NCI-H345 treated with DMSO at 0.1 percent for 48 hours (cell line): ENCODE measurements around the gene SLC7A10.
"Not testable (repeated sequence)": the region's sequence is repeated elsewhere in the genome, so short reads cannot be mapped to it uniquely, and the experiment has no call there.

Experiments
- DNase-seq: peaks from one replicate; lab custom pipeline; 2025; ENCODE audit not compliant: unreplicated experiment; lab: John Stamatoyannopoulos, UW

The SLC7A10 gene

DNA sequence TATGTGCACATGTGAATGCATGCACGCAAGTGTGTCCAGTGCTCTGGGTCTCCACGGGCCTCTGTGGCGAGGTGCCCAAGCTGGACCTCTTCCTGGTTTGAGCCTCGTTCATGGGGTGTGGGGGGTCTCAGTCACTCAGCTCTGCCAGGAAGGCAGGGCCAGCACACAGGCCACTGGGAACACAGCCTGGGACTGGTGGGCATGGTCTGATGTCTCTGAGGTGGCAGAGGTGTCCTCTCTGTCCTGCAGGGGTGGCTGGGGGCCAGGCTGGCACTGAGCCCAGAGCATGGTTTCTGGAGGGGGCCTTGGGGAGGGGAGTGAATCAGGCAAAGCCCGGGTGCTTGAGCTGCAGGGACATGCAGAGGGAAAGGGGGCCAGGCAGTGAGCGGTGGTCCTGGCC, 22.1 kb downstream of the SLC7A10 start:
- no peak for DNase-seq

DNA sequence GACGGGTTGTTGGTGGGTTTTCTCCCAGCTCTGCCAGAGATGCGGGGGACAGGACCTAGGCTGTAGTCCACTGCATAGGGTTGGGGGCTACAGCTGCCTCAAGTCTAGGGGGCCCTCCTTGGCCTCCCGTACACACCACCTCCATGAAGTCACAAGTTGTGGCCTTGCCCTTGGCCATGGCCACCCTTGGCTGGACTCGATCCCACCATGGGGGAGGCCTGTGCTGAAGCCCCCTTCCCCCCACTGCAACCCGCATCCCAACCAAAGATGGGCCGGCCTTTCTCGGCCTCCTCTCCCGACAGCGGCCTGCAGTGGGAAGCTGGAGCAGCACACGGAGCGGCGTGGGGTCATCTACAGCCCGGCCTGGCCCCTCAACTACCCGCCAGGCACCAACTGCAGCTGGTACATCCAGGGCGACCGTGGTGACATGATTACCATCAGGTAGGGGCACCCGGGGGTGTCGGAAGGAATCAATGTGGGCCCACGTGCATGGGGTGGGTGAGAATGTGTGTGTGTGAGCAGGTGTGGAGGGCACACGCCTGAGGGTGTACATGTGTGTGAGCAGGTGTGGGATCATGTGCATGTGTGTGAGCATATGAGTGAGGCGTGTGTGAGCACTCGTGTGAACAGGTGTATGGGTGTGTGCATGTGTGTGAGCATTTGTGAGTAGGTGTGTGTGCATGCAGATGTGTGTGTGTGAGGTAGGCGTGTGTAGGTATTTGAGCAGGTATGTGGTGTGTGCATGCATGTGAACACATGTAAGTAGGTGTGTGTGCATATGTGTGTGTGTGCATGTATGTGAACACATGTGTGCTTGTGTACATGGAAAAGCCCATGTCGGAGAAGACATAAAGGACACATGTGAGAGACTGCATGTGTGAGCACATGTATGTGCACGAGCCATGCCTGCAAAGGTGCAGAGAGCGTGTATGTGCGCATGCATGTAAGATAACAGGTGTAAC, 22.8 kb downstream of the SLC7A10 start:
- DNase-seq: no peak

DNA sequence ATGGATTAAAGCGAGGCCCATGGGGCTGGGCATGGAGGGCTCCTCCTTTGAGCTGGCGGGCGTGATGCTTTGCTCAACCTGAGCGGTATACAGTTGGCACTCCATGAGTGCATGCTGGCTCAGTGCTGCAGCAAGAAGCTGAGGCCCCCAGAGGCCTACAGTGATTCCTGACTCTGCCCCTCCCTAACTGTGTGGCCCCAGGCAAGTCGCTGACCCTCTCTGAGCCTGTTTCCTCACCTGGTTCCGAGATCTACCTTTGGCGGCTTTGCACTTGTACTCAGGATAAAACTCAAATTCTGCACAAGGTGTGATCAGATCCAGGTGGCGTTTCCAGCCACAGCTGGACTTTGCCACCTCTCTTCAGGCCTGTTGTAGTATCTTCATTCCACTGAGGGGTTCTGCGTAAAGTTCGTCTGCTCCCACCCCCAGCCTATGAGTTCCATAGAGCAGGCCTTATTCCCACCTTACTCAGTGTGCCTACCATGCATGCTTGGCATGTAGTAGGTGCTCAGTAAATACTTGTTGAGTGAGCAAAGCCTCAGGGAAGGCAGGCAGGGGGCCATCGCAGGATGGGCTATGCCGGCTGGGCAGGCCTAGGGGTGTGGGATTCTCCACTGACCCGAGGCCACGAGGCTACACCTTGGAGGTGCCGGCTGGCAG, 23.6 kb downstream of the SLC7A10 start:
- DNase-seq: no peak

DNA sequence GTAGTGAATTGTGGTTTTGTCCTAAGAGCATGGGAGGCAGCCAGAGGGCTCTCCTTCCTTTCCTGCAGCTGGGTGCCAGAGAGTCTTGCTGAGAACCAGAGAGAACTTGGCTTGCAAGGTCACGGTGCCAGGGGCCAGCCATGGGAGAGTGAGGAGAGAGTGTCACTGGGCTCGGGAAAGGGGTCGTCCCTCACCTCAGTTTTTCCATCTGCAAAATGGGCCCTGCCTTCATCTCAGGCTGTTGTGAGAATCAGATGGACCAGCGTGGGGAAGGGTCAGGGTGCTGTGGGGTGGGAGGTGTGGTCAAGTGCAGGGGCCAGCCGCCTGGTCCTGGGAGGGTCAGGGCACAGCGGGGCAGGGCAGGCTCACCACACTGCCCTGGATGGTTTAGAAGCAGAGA, 24.2 kb downstream of the SLC7A10 start:
- no peak for DNase-seq

DNA sequence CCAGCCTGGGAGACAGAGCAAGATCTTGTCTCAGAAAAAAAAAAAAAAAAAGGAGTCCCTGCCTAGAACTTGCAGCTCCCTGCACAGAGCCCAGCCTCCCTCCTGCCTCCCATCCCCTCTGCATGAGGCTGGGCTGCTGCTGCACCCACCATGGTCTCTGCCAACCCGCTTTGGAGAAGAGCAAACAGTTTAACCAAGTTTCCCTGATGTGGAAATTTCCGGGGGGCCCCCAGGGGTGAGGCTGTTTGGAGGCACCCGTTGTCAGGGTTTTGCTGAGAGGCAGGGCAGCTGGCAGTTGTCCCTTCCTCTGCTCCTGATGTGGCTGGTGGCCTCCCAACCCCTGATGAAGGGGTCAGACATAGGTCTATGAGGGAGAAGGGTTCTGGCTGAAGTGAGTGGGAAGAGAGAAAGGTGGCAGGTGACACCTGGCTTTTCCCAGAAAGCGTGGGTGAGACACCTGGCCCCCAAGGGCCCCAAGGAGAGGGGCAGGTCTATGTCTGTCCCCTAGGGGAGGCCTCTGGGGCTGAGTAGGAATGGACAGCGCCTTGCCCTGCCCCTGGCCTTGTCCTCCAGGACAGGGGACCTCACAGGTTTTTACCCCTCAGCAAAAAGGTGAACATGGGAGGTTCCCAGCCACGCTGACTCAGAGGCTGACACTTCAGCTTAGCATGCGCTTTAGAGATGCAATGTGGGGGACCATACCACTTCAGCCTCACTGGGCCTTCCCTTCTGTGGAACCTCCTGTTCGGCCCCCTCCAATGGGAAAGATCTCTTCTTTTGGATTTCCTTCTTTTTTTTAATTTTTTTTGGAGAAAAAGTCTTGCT, 26.0 kb downstream of the SLC7A10 start:
- no peak for DNase-seq

DNA sequence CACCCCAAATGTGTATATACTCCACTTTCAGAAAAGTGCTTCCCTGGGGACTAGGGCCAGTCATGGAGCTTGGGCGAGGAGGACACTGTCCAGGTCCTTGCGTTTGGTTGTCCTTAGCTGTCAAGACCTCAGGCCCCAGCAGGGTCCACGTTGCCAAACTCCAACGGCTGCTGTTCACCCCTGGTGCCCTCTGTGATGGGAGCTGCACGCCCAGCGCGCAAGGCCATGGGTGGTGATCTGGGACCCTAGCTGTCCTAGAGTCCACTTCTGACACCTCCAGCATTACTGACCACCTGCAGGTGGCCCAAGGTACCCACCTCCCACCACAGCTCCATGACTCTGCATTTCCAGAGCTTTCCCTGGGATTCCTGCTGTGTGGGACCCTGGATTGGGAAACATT, 27.5 kb downstream of the SLC7A10 start:
- no peak for DNase-seq

DNA sequence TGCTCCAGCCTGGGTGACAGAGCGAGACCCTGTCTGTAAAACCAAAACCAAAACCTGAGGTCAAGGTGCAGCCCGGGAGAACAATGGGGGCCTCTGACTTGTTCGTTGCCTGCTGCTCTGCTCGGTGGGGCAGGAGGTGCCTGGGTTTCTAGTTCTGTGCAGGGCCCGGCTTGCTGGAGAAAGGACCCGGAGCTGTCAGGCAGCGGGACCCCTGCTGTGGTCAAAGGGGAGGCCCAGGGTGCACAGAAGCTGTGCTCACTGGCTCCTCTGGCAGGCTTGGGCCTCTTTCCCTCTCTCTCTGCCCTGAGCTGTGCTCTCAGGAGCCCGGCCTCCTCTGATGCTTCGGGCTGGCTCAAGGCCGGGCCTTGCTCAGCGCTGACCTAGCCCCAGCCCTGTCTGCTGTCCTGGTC, 28.1 kb downstream of the SLC7A10 start:
- no peak for DNase-seq

DNA sequence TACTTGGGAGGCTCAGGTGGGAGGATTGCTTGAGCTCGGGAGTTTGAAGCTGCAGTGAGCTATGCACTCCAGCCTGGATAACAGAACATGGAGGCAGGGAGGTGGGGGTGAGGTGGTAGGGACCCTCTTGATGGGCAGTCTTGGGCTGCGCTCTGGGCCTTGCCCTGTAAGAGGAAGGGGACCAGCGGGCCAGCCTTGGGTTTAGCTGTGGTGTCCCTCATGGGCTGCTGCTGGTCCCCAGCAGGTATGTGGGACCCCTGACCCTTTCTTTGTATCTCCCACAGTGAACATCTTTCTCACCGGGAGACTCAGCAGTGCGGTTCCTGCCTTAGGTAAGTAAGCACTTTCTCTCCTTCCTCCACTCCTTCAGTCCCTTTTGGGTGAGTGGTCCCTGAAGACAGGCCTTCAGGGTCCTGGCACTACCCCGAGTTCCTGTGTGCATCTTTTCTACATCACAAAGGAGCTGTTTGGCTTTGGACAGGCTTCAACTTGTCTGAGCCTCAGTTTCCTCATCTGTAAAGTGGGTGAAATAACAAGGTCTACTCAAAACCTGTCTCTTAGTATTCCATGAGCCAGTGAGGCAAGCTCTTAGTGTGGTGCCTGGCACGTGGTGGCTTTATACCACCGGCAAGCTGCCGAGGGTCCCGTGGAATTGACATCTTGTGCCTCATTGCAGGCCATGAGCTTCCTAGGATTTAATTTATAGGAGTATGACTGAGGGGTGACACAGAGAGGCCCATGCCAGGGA, 29.0 kb downstream of the SLC7A10 start:
- no peak for DNase-seq

DNA sequence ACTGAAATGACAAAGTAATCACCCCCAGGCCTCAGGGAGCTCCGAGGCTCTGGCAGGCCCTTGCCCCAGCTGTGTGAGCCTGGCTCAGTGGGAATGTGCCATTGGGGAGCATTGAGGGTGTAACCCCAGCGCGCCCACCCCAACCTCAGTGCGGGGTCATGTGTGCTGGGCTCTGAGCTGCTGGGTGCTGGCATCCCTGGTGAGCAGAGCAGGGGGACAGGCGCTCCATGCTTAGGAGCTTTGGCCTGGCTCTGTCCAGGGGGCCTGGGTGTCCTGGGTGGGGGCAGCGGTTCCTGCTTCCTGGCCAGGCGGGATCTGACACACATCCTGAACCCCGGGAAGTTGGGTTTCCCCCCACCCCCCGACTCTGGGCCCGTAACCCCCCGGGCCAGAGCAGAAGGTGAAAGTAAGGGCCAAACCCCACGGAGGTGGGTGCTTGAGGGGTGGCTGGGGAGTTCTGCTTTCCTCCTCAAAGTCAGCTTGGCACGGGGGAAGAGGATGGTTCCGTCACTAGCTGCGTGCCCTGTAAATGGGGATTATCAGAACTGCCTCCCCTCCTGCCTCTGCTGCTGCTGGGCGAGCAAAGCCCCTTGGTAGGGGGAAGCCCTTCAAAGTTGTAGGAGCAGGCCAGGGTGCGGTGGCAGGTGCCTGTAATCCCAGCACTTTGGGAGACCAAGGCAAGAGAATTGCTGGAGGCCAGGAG, 29.9 kb downstream of the SLC7A10 start:
- DNase-seq: no peak

DNA sequence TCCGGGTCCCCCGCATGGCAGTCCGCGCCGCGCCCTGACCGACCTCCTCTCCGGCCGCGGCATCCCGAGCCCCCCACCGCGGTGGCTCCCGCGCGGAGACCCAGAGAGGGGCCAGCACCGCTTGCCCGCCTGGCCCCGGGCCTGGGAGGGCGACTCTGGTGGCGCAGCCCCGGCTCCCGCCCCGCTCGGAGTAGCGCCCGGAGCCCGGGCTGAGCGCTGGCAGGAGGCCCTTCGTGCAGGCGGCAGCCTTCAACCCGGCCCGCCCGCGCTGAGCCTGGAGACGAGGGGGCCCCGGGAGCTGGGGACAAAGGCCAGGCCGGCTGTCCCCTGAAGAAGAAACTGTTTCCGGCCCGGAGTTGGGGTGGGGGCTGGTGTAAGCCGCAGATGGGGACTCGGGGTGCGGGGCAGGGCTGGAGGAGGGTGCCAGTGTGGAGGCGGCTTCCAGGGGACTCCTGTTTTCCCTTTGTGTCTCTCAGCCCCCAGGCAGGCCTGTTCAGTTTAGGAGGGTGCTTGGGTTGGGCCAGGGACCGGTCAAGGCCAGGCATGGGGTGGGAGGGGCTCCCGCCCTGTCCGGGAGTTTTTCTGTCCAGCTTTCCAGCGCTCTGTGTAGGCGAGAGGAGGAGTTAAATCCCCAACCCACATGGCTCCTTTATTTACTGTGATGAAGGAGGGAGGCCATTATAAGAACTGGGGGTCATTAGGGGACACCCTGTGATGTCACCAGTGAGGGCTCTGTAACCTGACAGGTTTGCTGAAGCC, 30.6 kb downstream of the SLC7A10 start:
- DNase-seq: no peak

DNA sequence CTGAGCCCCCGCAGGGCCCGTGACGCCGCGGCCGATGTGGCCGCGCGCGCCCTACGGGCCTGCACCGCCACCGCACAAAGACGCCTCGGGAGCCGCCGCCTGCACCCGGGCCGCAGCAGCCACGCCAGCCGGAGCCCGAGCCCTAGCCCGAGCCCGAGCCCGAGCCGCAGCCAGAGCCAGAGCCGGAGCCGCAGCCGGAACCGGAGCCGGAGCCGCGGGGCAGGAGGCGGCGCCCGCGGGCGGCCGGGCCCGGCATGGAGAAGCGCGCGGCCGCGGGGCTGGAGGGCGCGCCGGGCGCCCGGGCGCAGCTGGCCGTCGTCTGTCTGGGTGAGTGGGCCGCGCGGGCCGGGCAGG, 31.1 kb downstream of the SLC7A10 start:
- no peak for DNase-seq

DNA sequence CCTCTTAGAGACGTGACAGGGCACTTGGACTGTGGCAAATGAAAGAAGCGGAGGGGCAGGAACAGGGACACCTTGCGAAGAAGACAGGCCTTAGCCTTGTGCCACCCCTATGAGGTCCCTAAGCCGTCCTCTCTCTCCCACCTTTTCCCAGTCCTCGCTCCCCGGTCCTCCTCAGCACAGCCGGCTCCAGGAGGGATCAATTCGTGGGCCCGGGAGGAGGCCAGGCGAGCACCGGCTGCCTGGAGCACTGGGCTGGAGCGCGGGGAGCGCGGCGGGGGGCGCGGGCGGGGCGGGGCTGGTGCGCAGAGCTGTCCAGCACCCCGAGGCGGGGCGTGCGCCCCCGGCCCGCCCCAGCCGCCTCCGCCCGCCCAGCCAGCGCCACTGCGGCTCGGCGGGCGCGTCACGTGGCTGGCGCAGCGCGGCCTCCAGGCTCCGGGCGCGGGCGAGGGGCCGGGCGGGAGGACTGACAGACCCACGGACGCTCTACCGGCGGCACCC, 31.7 kb downstream of the SLC7A10 start, which contains the start of gene LRP3:
Gene LRP3 (plus strand): TSS at position 466 of the 498 bp plus-strand sequence. CDS start 456 bp downstream, outside the sequence.
- peak; percentile 65 for DNase-seq

DNA sequence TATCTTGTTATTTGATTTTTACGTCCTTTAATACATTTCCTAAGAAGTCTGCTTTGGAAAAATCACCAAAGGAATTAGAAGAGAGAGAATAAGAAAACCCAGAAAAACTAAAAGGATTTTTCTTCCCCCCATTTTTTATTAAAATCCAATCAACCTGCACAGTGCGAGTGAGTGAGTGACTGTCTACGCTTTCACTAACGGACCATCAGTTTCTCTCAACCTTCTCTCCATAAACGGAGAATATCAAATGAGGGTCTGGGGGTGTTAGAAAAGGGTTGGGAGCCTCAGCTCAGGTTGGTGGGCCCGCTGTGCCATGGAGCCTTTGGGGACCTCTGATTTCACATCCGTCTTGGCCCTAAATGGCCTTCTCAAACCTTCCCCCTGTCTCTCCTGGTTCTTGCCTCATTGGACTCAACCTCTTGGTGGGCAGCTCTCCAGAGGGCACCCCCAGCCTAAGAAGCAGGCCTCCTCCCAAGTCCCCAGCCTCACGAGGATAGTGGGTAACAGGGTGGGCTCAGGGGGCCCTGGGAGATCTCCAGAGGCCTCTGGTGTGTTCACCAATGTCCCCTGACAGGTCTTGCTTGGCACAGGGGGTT, 32.3 kb downstream of the SLC7A10 start:
- DNase-seq: no peak

DNA sequence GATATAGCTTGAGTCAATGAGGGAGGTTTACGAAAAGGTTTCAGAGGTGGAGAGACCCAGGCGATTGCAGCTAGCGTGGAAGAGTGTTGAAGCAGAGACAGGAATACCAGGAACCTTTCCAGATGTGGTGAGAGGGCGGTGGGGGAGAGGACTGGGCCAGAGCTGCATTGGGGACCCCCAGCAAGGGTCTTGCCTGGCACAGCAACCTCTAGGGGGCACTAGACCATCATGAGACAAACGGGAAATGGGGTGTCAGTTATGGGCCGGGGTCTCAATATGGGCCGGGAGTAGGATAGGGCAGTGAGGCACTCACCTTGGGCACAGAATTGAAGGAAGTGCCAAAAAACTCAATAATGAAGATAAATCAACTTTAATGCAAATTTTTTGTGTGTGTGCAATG, 33.6 kb downstream of the SLC7A10 start:
- DNase-seq: no peak

DNA sequence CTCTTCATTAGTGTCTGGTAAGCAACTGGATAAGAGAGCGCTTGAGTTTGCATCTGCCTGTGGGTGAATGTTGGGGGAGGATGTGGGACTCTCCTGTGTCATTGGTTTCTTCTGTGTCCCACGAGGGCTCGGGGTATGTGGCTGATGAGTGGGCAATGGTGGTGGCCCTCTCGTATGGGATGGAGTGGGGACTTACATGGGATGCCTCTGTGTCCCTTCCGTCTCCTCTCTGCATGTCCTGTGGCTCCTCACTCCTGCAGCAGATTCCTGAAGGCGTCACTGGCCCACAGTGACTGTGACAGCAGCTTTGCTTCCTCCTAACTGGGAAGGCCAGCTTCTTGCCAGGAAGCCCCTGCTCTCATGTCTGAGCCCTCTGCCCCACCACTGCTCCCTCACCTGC, 34.1 kb downstream of the SLC7A10 start:
- no peak for DNase-seq

DNA sequence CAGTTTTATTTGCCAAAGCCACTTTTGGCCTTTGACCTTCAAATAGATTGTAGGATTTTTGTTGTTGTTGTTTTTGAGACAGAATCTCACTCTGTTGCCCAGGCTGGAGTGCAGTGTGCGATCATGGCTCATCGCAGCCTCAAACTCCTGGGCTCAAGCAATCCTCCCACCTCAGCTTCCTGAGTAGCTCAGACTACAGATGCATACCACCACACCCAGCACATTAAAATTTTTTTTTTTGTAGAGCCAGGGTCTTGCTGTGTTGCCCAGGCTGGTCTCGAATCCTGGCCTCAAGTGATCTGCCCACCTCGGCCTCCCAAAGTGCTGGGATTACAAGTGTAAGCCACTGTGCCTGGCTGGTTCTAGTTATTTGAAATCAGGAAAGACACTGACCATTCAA, 34.6 kb downstream of the SLC7A10 start:
- not testable (repeated sequence) for DNase-seq

DNA sequence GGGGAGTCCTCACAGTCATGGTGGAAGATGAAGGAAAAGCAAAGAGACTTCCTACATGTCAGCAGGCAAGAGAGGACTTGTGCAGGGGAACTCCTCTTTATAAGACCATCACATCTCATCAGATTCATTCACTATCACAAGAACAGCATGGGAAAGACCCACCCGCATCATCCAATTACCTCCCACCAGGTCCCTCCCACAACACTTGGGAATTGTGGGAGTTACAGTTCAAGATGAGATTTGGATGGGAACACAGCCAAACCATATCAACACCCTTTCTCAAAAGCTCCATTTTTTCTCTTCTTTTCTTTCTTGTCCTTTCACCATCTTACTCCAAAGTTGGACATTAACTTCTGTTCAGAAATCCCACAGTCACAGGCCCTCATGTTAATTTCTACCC, 36.2 kb downstream of the SLC7A10 start:
- no peak for DNase-seq

DNA sequence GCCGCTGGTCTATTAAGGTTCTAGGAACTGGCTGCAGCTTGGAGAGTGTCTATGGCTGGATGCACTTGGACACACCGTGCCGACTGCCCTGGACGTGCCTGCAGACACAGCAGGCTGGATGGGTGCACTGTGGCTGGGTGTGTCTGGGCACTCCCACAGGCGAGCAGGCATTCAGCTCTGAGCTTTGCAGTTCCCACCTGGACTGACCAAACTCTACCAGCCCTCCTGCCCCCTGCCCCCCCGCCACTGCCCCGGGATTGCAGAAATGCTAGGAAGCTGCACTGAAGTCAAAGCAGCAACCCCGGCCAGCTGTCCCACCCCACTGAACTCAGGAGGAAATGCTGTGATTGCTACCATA, 38.5 kb downstream of the SLC7A10 start:
- DNase-seq: no peak
